Fibroblast of lung (primary cell): ENCODE data around the gene C17orf107. TPM values are rescaled to one million over a fixed set of nuclear protein-coding genes. Genes with fewer than 3 reads are reported as not detected.

Experiments
- DNase-seq, 2 donors: peaks; one replicate each; pipeline versions ENCODE4 v3.0.0 to v3.0.0-alpha.2; 2010; ENCODE audit warnings: low read depth in 2 of 2
- H2AFZ ChIP-seq: 2 replicates; pipeline ENCODE4 v1.5.1; 2012; ENCODE audit warnings: low read length, control low read depth, inconsistent platforms
- H3K27ac ChIP-seq: 2 replicates; pipeline ENCODE4 v1.5.1; 2011; ENCODE audit warnings: low read length, control low read depth; ENCODE audit not compliant: insufficient read depth
- H3K27me3 ChIP-seq: 2 replicates; pipeline ENCODE4 v1.5.1; 2011; ENCODE audit warnings: mild to moderate bottlenecking, low read length; ENCODE audit not compliant: control insufficient read depth, insufficient read depth
- H3K36me3 ChIP-seq: 2 replicates; pipeline ENCODE4 v1.5.1; 2011; ENCODE audit warnings: low read length; ENCODE audit not compliant: control insufficient read depth, insufficient read depth
- H3K4me1 ChIP-seq: 2 replicates; pipeline ENCODE4 v1.5.1; 2011; ENCODE audit warnings: low read length; ENCODE audit not compliant: control insufficient read depth, insufficient read depth; ENCODE audit errors: extremely low read depth
- H3K4me2 ChIP-seq: 2 replicates; pipeline ENCODE4 v1.5.1; 2011; ENCODE audit warnings: low read length, control low read depth; ENCODE audit not compliant: insufficient read depth; ENCODE audit errors: extremely low read depth
- H3K4me3 ChIP-seq, 4 experiments: fragments of 200-600 bp in 1 of 4; sonication (generic) in 1 of 4; replicated peaks in 1 of 4; 2 replicates each; pipeline ENCODE4 v1.5.1; 2011 to 2016; ENCODE audit warnings: low read length in 4 of 4, low read depth in 3 of 4, mild to moderate bottlenecking in 3 of 4, control low read depth in 2 of 4, inconsistent platforms in 1 of 4, mixed read lengths in 1 of 4; ENCODE audit not compliant: insufficient read depth in 1 of 4; ENCODE audit errors: control extremely low read depth in 1 of 4
- H3K79me2 ChIP-seq: 2 replicates; pipeline ENCODE4 v1.5.1; 2012; ENCODE audit warnings: mild to moderate bottlenecking, low read length, inconsistent platforms; ENCODE audit not compliant: control insufficient read depth, insufficient read depth
- H3K9ac ChIP-seq: 2 replicates; pipeline ENCODE4 v1.5.1; 2011; ENCODE audit warnings: mild to moderate bottlenecking, low read length, control low read depth; ENCODE audit not compliant: insufficient read depth
- H3K9me3 ChIP-seq: 2 replicates; pipeline ENCODE4 v1.5.1; 2012; ENCODE audit warnings: low read depth, low read length; ENCODE audit not compliant: control insufficient read depth, insufficient read depth
- H4K20me1 ChIP-seq: 2 replicates; pipeline ENCODE4 v1.5.1; 2011; ENCODE audit warnings: low read length; ENCODE audit not compliant: control insufficient read depth, insufficient read depth; ENCODE audit errors: extremely low read depth
- CTCF ChIP-seq, 2 donors: IDR thresholded peaks in 1 of 2; conservative IDR thresholded peaks in 1 of 2; 1 replicate in 1 of 2; 2 replicates in 1 of 2; pipeline ENCODE4 v1.5.1; 2011 to 2012; ENCODE audit warnings: low read length in 2 of 2, control low read depth in 1 of 2, inconsistent platforms in 1 of 2, low read depth in 1 of 2, mild to moderate bottlenecking in 1 of 2
- EZH2 ChIP-seq: IDR thresholded peaks from 2 replicates; pipeline ENCODE4 v1.5.1; 2012; ENCODE audit warnings: low read length, control low read depth, mild to moderate bottlenecking; ENCODE audit errors: missing control alignments
- polyA plus RNA-seq, 2 donors: library from polyadenylated mRNA; depleted of rRNA in 1 of 2; stranded (reverse) in 1 of 2; unstranded in 1 of 2; fragments of >200 nt; gene quantifications; 2 replicates each; pipeline ENCODE4 v1.2.1, GENCODE V29; 2011 to 2012; ENCODE audit warnings: missing spikeins in 1 of 2
- total RNA-seq: library from RNA; depleted of rRNA; stranded (reverse); fragments of >200 nt; gene quantifications from 2 replicates; pipeline ENCODE4 v1.2.1, GENCODE V29; 2014

The C17orf107 gene
- total and polyA plus RNA-seq, 2 donors (not counting 1 experiment from before 2014, with no cell fraction given): 0.67 to 1.8 TPM

GRCh38 chr17:4858068-4858881 lies 41.1 kb upstream of the C17orf107 start:
- Histone ChIP-seq H3K4me3 (no peak overlapping the region), H3K27ac (no peak overlapping the region), H4K20me1 (no peaks in the 10 kb centered on the region), H3K36me3 (no peaks in the 10 kb centered on the region), H3K27me3 (no peaks in the 10 kb centered on the region), H3K79me2 (peaks cover 2% of the 10 kb centered on the region), H3K4me2 (no peak overlapping the region), H3K4me1 (no peaks in the 10 kb centered on the region), H3K9me3 (no peaks in the 10 kb centered on the region), H2AFZ (no peak overlapping the region), H3K9ac (no peak overlapping the region)
- DNase-seq: no peak
- TF ChIP-seq CTCF (conservative IDR thresholded peaks at IDR 0.05 in 1 of 2, IDR thresholded peaks at IDR 0.05 in 1 of 2; ENCODE audit: low read depth in 1 of 2, low read length in 2 of 2) (no peak), EZH2 (no peak)

GRCh38 chr17:4858882-4859260 lies 40.5 kb upstream of the C17orf107 start:
- peak in 1 of 2 donors; percentile 59 for DNase-seq
- Histone ChIP-seq H3K4me1 (no peaks in the 10 kb centered on the region), H2AFZ (no peak overlapping the region), H3K9me3 (no peaks in the 10 kb centered on the region), H3K36me3 (no peaks in the 10 kb centered on the region), H3K79me2 (no peaks in the 10 kb centered on the region), H3K4me2 (no peak overlapping the region), H3K9ac (no peak overlapping the region), H3K27ac (no peak overlapping the region), H4K20me1 (no peaks in the 10 kb centered on the region), H3K27me3 (no peaks in the 10 kb centered on the region), H3K4me3 (no peak overlapping the region)
- TF ChIP-seq EZH2 (no peak), CTCF (conservative IDR thresholded peaks at IDR 0.05 in 1 of 2, IDR thresholded peaks at IDR 0.05 in 1 of 2; ENCODE audit: low read depth in 1 of 2, low read length in 2 of 2) (no peak)

- H3K4me2 ChIP-seq: no peak overlapping the region
- H3K27ac ChIP-seq: no peak overlapping the region
- H3K4me3 ChIP-seq: no peak overlapping the region
- H2AFZ ChIP-seq: no peak overlapping the region
- DNase-seq: no peak
- TF ChIP-seq EZH2 (no peak), CTCF (conservative IDR thresholded peaks at IDR 0.05 in 1 of 2, IDR thresholded peaks at IDR 0.05 in 1 of 2; ENCODE audit: low read depth in 1 of 2, low read length in 2 of 2) (no peak)
- no peaks in the 10 kb centered on the region for H3K27me3 ChIP-seq
- no peaks in the 10 kb centered on the region for H3K36me3 ChIP-seq
- no peak overlapping the region for H3K9ac ChIP-seq
- H4K20me1 ChIP-seq: no peaks in the 10 kb centered on the region
- no peaks in the 10 kb centered on the region for H3K4me1 ChIP-seq
- no peaks in the 10 kb centered on the region for H3K9me3 ChIP-seq
- H3K79me2 ChIP-seq: no peaks in the 10 kb centered on the region
These were observed 39.3 kb upstream of the C17orf107 start for GRCh38 chr17:4859816-4860625.
